K562 (cell line): ENCODE measurements around the gene C1R. TPM values are rescaled to one million over a fixed set of nuclear protein-coding genes. Genes with fewer than 3 reads are reported as not detected.

Experiments
- ATAC-seq: fragments of 200-7000 bp; cut with Tn5 transposase; 3 replicates; pipeline ENCODE4 v1.9.1; 2020; ENCODE audit warnings: moderate library complexity
- BruUV-seq: library from RNA; stranded (reverse); fragments of 400-500 nt; replicated peaks from 2 replicates; lab custom pipeline; 2021; lab: Mats Ljungman, UMichigan
- CTCF ChIA-PET: fragments of 300-600 bp; formaldehyde crosslinking; extraction: SDS; loops from one replicate; lab custom pipeline; 2021; ENCODE audit warnings: low intra/inter-chr PET ratio; lab: Yijun Ruan, JAX
- POLR2A ChIA-PET: fragments of 300-600, 350-650 bp; sonication (Branson Sonifier 250); formaldehyde crosslinking; extraction: SDS; loops from one replicate; lab custom pipeline; 2021; ENCODE audit warnings: antibody characterized with exemption, inconsistent platforms; lab: Yijun Ruan, JAX
- DNase-seq, 4 experiments: peaks; one replicate each; pipeline versions ENCODE4 v3.0.0 to v3.0.0-alpha.2; 2011 to 2018; ENCODE audit warnings: low spot score in 3 of 4, mixed read lengths in 3 of 4; ENCODE audit errors: extremely low read depth in 1 of 4
- FAIRE-seq: peaks from 2 replicates; lab custom pipeline; 2011; peaks lifted over from hg19 to GRCh38; lab: Jason Lieb, UNC
- H2AFZ ChIP-seq: 2 replicates; pipeline ENCODE4 v1.6.0; 2011; ENCODE audit warnings: low read depth, low read length, control low read depth, inconsistent platforms
- H3K27ac ChIP-seq: fragments of 200-600 bp; 3 replicates; pipeline ENCODE4 v1.8.0; 2011; ENCODE audit warnings: low read depth, mild to moderate bottlenecking, control low read depth, inconsistent platforms, low read length, moderate library complexity, mixed read lengths; ENCODE audit errors: extremely low read depth
- H3K27me3 ChIP-seq, 2 experiments: fragments of 300-600 bp in 1 of 2; 2 replicates in 1 of 2; 3 replicates in 1 of 2; pipeline versions ENCODE4 v1.6.0 to v1.8.0; 2011; ENCODE audit warnings: inconsistent platforms in 2 of 2, low read length in 2 of 2, mild to moderate bottlenecking in 1 of 2, mixed read lengths in 1 of 2, moderate library complexity in 1 of 2; ENCODE audit not compliant: control insufficient read depth in 2 of 2, insufficient read depth in 2 of 2
- H3K36me3 ChIP-seq: fragments of 300-600 bp; 3 replicates; pipeline ENCODE4 v1.8.0; 2011; ENCODE audit warnings: mild to moderate bottlenecking, low read length, inconsistent platforms; ENCODE audit not compliant: control insufficient read depth, insufficient read depth
- H3K4me1 ChIP-seq, 2 experiments: fragments of 200-600 bp in 1 of 2; replicated peaks in 1 of 2; 2 replicates in 1 of 2; 3 replicates in 1 of 2; pipeline versions ENCODE4 v1.5.1 to v1.8.0; 2011; ENCODE audit warnings: inconsistent platforms in 2 of 2, low read length in 2 of 2, mild to moderate bottlenecking in 1 of 2, mixed read lengths in 1 of 2, moderate library complexity in 1 of 2; ENCODE audit not compliant: control insufficient read depth in 2 of 2, insufficient read depth in 2 of 2
- H3K4me2 ChIP-seq: 2 replicates; pipeline ENCODE4 v1.6.1; 2011; ENCODE audit warnings: low read length, control low read depth, inconsistent platforms, mixed read lengths; ENCODE audit not compliant: insufficient read depth
- H3K4me3 ChIP-seq: fragments of 200-600 bp; sonication (generic), shearing (Covaris generic); 2 replicates; pipeline ENCODE4 v1.5.1; 2016; ENCODE audit warnings: control low read depth, inconsistent platforms
- H3K79me2 ChIP-seq: fragments of 200-600 bp; 3 replicates; pipeline ENCODE4 v1.8.0; 2011; ENCODE audit warnings: low read length, inconsistent platforms; ENCODE audit not compliant: control insufficient read depth, insufficient read depth
- H3K9ac ChIP-seq, 2 experiments: 2 replicates each; pipeline versions ENCODE4 v1.6.0 to v1.6.1; 2011; ENCODE audit warnings: low read depth in 2 of 2, low read length in 2 of 2, control low read depth in 1 of 2, inconsistent platforms in 1 of 2, mild to moderate bottlenecking in 1 of 2, mixed read lengths in 1 of 2; ENCODE audit not compliant: insufficient read depth in 1 of 2
- H3K9me1 ChIP-seq: one replicate; pipeline ENCODE4 v1.6.0; 2011; ENCODE audit warnings: inconsistent platforms, mild to moderate bottlenecking, low read length, moderate library complexity; ENCODE audit not compliant: control insufficient read depth, insufficient read depth
- H3K9me3 ChIP-seq: replicated peaks from 2 replicates; pipeline ENCODE4 v1.5.1; 2011; ENCODE audit warnings: low read depth, low read length, inconsistent platforms; ENCODE audit not compliant: control insufficient read depth, insufficient read depth
- H4K20me1 ChIP-seq: replicated peaks from 2 replicates; pipeline ENCODE4 v1.6.1; 2011; ENCODE audit warnings: low read length, inconsistent platforms, mixed read lengths; ENCODE audit not compliant: control insufficient read depth, insufficient read depth
- ATF1 ChIP-seq, 2 experiments: fragments of 450-650 bp in 1 of 2; IDR thresholded peaks; 2 replicates each; pipeline ENCODE4 v1.6.1; 2016; ENCODE audit warnings: missing compliant biosample characterization in 1 of 2, missing genetic modification characterization in 1 of 2
- CHD4 ChIP-seq: fragments of 200-600 bp; sonication (generic); IDR thresholded peaks from 3 replicates; pipeline ENCODE4 v1.6.1; 2012; ENCODE audit warnings: low read depth, mild to moderate bottlenecking, mixed read lengths, low read length, inconsistent platforms; ENCODE audit not compliant: insufficient read depth, insufficient replicate concordance, poor library complexity, severe bottlenecking
- HMG20A ChIP-seq: fragments of 450-650 bp; formaldehyde crosslinking; conservative IDR thresholded peaks from 2 replicates; pipeline ENCODE4 v1.4.0; 2020; ENCODE audit warnings: mild to moderate bottlenecking, mixed read lengths
- MEIS2 ChIP-seq: fragments of 450-650 bp; IDR thresholded peaks from 2 replicates; pipeline ENCODE4 v1.6.1; 2014; ENCODE audit warnings: mild to moderate bottlenecking; ENCODE audit not compliant: partially characterized antibody
- NCOA1 ChIP-seq: fragments of 450-650 bp; IDR thresholded peaks from 2 replicates; pipeline ENCODE4 v1.6.1; 2016; ENCODE audit warnings: low read depth
- RBM25 ChIP-seq: fragments of 200-400 bp; formaldehyde crosslinking; IDR thresholded peaks from 2 replicates; pipeline ENCODE4 v1.6.1; 2018; ENCODE audit warnings: low read length, low read depth, moderate library complexity; ENCODE audit not compliant: severe bottlenecking
- SNRNP70 ChIP-seq: fragments of 200-400 bp; formaldehyde crosslinking; optimal IDR thresholded peaks from 2 replicates; pipeline ENCODE3; 2017; ENCODE audit warnings: low read depth, low read length
- SRSF7 ChIP-seq: fragments of 200-400 bp; formaldehyde crosslinking; optimal IDR thresholded peaks from 2 replicates; pipeline ENCODE3; 2017; ENCODE audit warnings: mild to moderate bottlenecking, low read depth, low read length
- TAL1 ChIP-seq: fragments of 450-650 bp; IDR thresholded peaks from 2 replicates; pipeline ENCODE4 v1.6.1; 2016; ENCODE audit warnings: mild to moderate bottlenecking
- ZKSCAN8 ChIP-seq: fragments of 200-800 bp; sonication (Bioruptor generic); IDR thresholded peaks from 2 replicates; pipeline ENCODE4 v1.6.1; 2016; ENCODE audit warnings: missing genetic modification characterization, missing compliant biosample characterization
- ZNF324 ChIP-seq: fragments of 250-450 bp; sonication (Bioruptor Pico); IDR thresholded peaks from 2 replicates; pipeline ENCODE4 v1.4.0; 2020; ENCODE audit warnings: mild to moderate bottlenecking
- ZNF384 ChIP-seq: IDR thresholded peaks from 2 replicates; pipeline ENCODE4 v1.6.1; 2012; ENCODE audit warnings: low read depth, low read length, improper control_type of control experiment
- WGBS: fragments of 100-300 bp; shearing (Covaris generic); methylation state at CpG from one replicate; pipeline ENCODE4 v1.1.6; 2016; ENCODE audit warnings: low coverage, mixed read lengths; ENCODE audit not compliant: insufficient coverage; ENCODE audit errors: missing lambda C conversion rate; 5-methylcytosine and 5-hydroxymethylcytosine counted together
- in situ Hi-C: fragments of 300-500 bp; cut with MboI; formaldehyde crosslinking; loops from 4 replicates; pipeline ENCODE4 v1.15.0; 2018; ENCODE audit warnings: inconsistent platforms, mixed read lengths
- intact Hi-C: fragments of 100-400 bp; cut with micrococcal nuclease; formaldehyde crosslinking; loops from 2 replicates; pipeline ENCODE4 v1.14.2; 2022
- polyA plus RNA-seq, 8 experiments: library from polyadenylated mRNA; depleted of rRNA in 4 of 8; stranded (reverse) in 5 of 8; unstranded in 3 of 8; fragments of >200 nt; fragmentation: Nextera tagmentation in 2 of 8; fragmentation: Illumina TruSeq in 1 of 8; extraction: Ambion mirVana in 2 of 8; extraction: Trizol in 1 of 8; gene quantifications; 2 replicates each; pipeline versions ENCODE4 v1.2.1 to v1.2.3, GENCODE V29; 2011 to 2014; ENCODE audit warnings: inconsistent platforms in 1 of 8, missing spikeins in 1 of 8
- total RNA-seq, 7 experiments: library from RNA; depleted of rRNA in 6 of 7; stranded (reverse); fragments of >200 nt in 6 of 7; fragmentation: Illumina TruSeq in 2 of 7; extraction: Trizol in 2 of 7; gene quantifications; 2 replicates each; pipeline versions ENCODE4 v1.2.1 to v1.2.3, GENCODE V29; 2011 to 2021; ENCODE audit warnings: low replicate concordance in 1 of 7
- TF ChIP-seq, protein P1 (sequence below): fragments of 250-450 bp; sonication (Bioruptor Pico); IDR thresholded peaks from 2 replicates; pipeline ENCODE4 v1.4.0; 2020; ENCODE audit warnings: mild to moderate bottlenecking, moderate library complexity

Gene C1R
- total and polyA plus RNA-seq, 9 of the 15 experiments (the other 6 are each of a cell fraction or from before 2014, with no cell fraction given): 0.07 to 1.0 (median 0.33) TPM; not detected in 1

DNA sequence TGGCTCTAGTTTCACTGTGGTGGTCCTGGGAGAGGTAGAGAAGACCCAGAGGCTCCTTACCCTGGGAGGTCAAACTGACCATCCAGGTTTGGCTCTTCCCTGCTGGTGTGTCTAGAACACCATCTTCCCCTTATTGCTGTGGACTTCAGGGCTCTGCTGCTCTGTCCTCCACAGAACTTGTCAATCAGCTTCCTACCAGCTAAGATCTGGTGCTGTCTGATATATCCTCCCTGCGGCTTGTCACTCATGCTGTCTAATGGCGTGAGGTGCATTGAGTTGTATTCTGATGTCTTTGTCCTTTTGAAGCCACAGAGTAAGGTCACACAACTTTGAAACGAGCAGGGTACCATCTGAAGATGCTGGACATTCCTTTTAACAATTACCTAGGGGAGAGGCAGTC lies 24.0 kb upstream of the C1R start (continued):
- TF ChIP-seq HMG20A (CRISPR knock-in tag) (no peak), SNRNP70 (no peak), ZNF384 (no peak), TAL1 (peak; percentile 26; the same call in 1 of the 2 replicates), MEIS2 (peak; percentile 57), CHD4 (no peak), ZNF324 (CRISPR knock-in tag) (no peak)

DNA sequence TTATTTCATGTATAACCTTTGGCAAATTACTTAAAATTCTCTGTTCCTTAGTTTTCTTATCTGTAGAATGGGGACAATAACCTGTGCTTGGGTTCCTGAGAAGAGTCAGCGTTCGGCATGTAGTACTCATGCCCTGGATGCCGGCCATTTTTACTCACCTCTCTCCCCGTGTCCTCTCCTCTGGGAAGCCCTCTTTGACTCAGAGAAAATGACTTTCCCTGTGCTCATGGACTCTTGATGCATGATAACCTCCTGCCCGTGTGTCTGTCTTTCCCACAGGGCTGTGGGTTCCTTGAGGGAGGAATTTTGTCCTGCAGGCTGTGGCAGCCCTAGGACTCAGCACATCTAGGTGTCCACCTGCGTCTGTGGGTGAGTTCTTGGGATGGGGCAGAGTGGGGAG lies 22.6 kb upstream of the C1R start:
- H3K36me3 ChIP-seq: peaks cover 2% of the 10 kb centered on the region; the same call in 2 of the 3 replicates
- POLR2A ChIA-PET: no interaction called here
- no peak overlapping the region for H3K4me2 ChIP-seq
- no peak overlapping the region for H3K4me3 ChIP-seq
- H3K9me3 ChIP-seq: no peaks in the 10 kb centered on the region
- H3K9me1 ChIP-seq: no peaks in the 10 kb centered on the region
- peaks cover 7 to 20% of the 10 kb centered on the region in 2 experiments; a peak in 3 of 5 replicates for H3K4me1 ChIP-seq
- no peaks in the 10 kb centered on the region for H4K20me1 ChIP-seq
- H3K27ac ChIP-seq: no peak overlapping the region
- CTCF ChIA-PET: no interaction called here
- no peaks in the 10 kb centered on the region for H3K27me3 ChIP-seq
- 76% methylated on average over 6 of the region's 6 CpGs for WGBS
- no TSS peak for BruUV-seq
- no peak for FAIRE-seq
- no peak overlapping the region for H2AFZ ChIP-seq
- no peak for DNase-seq
- ATAC-seq: no peak
- H3K79me2 ChIP-seq: peaks cover under 1% of the 10 kb centered on the region; the same call in 1 of the 3 replicates
- intact Hi-C loops: no loop called here
- in situ Hi-C loops: no loop called here
- H3K9ac ChIP-seq: no peak overlapping the region
- TF ChIP-seq NCOA1: no peak
- TF ChIP-seq ZKSCAN8 (CRISPR knock-in tag): no peak
- no peak for TF ChIP-seq SRSF7
- TF ChIP-seq RBM25: peak; percentile 45
- TF ChIP-seq ATF1 (CRISPR knock-in tag; IDR thresholded peaks at IDR 0.05): no peak
- TF ChIP-seq ATF1 (tag; IDR thresholded peaks at IDR 0.05): no peak
- TF ChIP-seq, protein P1, sequence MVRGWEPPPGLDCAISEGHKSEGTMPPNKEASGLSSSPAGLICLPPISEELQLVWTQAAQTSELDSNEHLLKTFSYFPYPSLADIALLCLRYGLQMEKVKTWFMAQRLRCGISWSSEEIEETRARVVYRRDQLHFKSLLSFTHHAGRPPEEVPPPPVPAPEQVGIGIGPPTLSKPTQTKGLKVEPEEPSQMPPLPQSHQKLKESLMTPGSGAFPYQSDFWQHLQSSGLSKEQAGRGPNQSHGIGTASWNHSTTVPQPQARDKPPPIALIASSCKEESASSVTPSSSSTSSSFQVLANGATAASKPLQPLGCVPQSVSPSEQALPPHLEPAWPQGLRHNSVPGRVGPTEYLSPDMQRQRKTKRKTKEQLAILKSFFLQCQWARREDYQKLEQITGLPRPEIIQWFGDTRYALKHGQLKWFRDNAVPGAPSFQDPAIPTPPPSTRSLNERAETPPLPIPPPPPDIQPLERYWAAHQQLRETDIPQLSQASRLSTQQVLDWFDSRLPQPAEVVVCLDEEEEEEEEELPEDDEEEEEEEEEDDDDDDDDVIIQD (CRISPR knock-in tag): no peak
